GM19455 (cell line): ENCODE measurements around the gene DIPK1B.
A peak's percentile ranks its signal among the peaks of the same experiment; 100 is the strongest.

Source experiments
- ATAC-seq: cut with Tn5 transposase; IDR thresholded peaks from one replicate; pipeline ENCODE4 v1.9.1; 2021; ENCODE audit not compliant: unreplicated experiment

DIPK1B gene

DNA sequence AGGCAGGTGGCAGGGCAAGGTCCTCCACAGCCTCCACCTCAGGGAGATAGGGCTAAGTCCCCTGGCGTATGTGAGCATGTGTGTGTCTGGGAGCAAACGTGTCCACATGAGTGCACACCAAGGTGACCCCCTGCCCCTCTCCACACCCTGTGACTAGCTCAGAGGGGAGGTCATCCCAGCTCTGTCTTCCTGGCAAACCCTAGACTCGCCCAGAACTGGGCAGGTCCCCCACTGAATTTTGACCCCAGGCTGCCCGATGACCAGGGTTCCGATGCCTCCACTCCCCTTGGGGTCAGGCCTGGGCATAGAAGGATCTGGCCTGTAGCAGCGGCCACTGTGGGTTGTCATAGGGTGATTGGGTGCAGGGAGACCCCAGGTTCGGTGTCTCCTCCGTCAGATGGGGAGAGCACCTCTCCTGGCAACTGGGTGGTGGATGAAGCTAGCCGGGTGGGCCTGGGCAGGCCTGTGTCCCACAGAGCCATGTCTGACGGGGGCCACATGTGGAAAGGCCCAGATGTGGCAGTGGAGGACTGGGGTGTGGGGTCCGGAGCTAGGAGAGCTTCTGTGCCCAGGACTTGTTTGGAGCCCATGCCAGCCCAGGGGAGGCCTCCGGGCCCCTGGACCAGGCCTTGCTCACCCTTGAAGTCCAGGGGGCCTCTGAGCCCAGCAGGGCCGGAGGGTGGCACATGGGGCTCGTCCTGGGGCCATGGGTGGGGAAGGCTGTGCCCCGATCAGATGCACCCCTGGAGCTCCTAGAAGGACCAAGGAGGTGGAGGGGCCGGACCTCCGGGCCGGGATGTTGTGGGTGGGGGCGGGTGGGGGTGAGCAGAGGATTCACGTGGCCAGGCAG lies 6.2 kb downstream of the DIPK1B start:
- ATAC-seq = no peak

DNA sequence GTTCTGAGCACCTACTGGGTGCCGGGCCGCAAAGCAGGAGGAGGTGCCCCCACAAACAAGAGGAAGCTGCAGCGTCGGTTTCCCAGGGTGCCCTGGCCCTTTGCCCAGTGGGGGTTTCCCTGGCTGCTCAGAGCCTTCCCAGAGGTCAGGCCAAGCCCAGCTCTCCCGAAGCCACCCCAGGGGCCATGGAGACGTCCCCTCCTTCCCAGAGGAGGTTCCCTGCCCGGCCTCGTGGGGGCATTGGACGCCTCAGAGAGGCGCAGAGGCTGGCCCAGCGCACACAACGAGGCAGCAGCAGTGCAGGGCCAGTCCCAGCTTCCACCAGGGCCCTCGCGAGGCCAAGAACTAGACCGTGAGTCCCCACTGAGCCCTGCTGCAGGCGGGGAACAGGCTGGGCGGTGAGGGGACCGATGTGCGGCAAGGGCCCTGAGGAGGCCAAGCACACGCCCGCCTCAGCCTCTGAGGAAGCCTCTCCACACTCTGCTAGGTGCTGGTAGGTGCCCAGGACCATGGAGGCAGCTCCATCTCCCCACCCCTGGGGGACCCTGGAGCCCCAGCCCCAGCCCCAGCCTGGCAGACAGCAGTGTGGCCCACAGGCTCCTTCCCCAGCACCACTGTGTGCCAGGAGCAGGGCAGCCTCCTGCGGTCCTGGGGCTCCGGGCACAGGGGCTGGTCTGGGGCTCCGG lies 7.0 kb downstream of the DIPK1B start:
- ATAC-seq = no peak

- no peak for ATAC-seq
These were observed 8.0 kb downstream of the DIPK1B start for GRCh38 chr9:136720251-136720897.

GRCh38 chr9:136720898-136721338 lies 8.5 kb downstream of the DIPK1B start:
- no peak for ATAC-seq

- ATAC-seq = no peak
These were observed 9.1 kb downstream of the DIPK1B start for GRCh38 chr9:136721339-136722092.

DNA sequence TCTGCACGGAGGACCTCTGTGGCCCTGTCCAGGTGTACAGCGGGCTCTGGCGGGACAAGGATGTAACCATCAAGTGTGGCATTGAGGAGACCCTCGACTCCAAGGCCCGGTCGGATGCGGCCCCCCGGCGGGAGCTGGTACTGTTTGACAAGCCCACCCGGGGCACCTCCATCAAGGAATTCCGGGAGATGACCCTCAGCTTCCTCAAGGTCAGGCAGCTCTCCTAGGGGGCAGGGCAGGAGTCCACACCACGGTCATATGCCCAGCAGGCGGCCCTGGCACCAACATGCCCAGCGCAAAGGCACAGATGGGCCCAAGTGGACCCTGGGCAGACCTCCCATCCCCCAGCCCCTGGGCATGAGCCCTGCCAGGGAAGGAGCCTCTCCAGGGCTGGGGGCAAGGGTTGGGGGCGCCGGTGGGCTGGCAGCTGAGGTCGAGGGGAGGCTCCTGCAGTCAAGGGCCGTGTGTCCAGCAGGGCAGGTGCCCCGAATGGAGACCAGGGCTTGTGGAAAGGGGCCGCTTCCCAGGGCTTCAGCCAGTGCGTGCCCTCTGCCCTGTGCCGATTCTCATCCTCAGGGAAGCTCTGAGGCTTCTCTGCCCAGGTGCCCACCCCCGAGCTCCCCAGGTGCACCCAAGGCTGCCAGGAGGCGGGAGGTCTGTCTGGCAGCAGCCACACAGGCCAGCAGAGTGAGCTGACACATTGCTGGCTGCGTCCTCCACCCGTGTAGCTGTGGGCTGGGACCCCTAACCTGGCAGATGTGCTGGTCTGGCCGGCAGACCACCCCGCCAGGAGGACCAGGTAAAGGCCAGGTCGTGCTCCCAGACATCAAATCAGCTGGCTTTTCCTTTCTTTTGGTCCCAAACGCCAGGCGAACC lies 10.0 kb downstream of the DIPK1B start:
- ATAC-seq = no peak

DNA sequence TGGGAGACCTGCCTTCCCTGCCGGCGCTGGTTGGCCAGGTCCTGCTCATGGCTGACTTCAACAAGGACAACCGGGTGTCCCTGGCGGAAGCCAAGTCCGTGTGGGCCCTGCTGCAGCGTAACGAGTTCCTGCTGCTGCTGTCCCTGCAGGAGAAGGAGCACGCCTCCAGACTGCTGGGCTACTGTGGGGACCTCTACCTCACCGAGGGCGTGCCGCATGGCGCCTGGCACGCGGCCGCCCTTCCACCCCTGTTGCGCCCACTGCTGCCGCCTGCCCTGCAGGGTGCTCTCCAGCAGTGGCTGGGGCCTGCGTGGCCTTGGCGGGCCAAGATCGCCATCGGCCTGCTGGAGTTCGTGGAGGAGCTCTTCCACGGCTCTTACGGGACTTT lies 10.6 kb downstream of the DIPK1B start:
- ATAC-seq = no peak

DNA sequence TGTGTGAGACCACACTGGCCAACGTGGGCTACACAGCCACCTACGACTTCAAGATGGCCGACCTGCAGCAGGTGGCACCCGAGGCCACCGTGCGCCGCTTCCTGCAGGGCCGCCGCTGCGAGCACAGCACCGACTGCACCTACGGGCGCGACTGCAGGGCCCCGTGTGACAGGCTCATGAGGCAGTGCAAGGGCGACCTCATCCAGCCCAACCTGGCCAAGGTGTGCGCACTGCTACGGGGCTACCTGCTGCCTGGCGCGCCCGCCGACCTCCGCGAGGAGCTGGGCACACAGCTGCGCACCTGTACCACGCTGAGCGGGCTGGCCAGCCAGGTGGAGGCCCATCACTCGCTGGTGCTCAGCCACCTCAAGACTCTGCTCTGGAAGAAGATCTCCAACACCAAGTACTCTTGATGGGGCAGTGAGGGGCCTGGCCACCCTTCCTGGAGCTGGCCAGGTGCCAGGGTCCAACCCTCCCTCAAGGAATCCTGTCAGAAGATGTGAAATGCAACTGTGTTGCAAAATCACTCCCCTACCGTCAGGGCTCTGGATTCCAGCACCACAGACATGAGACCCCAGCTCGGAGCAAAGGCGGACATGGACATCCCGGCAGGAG lies 11.1 kb downstream of the DIPK1B start:
- ATAC-seq = no peak

DNA sequence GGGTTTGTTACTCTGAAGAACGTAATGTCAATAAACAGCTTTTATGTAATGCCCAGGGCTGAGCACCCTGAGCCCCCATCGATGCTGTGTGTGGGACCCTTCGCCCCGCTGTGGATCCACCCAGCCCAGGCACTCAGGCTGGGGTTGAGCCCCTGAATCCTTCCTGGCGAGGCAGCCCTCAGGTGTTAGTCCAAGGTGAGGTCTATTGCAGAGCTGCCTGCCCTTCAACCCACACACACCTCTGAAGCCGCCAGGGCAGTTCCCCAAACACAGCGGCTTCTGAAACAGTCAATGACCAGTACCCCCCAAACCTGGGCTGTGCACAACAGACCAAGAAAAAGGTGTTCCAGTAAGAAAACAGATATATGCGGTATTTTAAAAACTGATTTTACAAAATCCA lies 11.6 kb downstream of the DIPK1B start:
- ATAC-seq = no peak

GRCh38 chr9:136724772-136725171 lies 12.4 kb downstream of the DIPK1B start:
- ATAC-seq = no peak

GRCh38 chr9:136725612-136726011 lies 13.2 kb downstream of the DIPK1B start:
- ATAC-seq = no peak

- ATAC-seq = no peak
These were observed 13.7 kb downstream of the DIPK1B start for GRCh38 chr9:136726118-136726517.

GRCh38 chr9:136726631-136727191 lies 14.3 kb downstream of the DIPK1B start:
- no peak for ATAC-seq

- ATAC-seq = peak; percentile 51
These were observed 15.7 kb downstream of the DIPK1B start for GRCh38 chr9:136728080-136728547.

GRCh38 chr9:136728548-136729123 lies 16.3 kb downstream of the DIPK1B start:
- ATAC-seq = peak; percentile 18

GRCh38 chr9:136729144-136729543 lies 16.8 kb downstream of the DIPK1B start:
- no peak for ATAC-seq

GRCh38 chr9:136729926-136730325 lies 17.6 kb downstream of the DIPK1B start:
- no peak for ATAC-seq

DNA sequence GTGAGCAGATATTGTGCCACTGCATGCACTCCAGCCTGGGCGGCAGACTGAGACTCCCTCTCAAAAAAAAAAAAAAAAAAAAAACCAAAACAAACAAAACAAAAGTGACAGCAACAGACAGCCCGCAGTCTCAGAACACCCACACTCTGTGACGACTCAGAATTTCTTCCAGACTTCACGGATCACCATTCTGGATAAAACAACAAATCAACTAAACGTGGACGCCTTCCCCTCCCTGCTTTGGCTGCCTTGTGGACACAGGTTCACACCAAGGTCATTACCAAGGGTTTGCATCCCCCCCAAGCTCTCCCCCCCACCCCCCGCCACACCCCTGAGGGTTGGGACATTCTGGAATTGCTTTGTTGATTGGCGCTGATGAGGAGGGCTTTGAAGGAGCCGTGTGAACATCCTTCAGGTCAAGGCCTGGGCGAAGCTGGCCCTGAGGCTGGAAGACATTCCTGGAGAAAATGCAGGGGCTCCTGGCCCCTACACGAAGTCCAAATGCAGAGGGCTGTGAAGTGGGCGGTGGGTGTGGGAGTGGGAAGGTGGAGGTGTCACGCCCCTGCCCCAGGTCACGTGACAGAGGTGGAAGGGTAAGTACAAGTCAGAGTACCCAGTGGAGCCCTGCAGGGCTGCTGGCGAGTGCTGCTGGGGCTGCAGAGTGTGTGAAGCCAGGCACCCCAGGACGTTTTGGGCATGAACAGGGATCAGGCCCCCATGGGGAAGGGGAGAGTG lies 20.2 kb downstream of the DIPK1B start:
- ATAC-seq = no peak
